ENCODE data around the gene MNT.

GRCh38 chr17:2450016-2450650 is 49.3 kb upstream of the MNT start:
- TF ChIP-seq CTCF (optimal IDR thresholded peaks at IDR 0.05 in 1 of 3, IDR thresholded peaks at IDR 0.05 in 1 of 3, conservative IDR thresholded peaks at IDR 0.05 in 1 of 3; ENCODE audit: extremely low read depth in 1 of 3, insufficient read depth in 2 of 3, low read length in 3 of 3) = no peak
- TF ChIP-seq EZH2 (IDR thresholded peaks at IDR 0.05; ENCODE audit: low read length) = no peak

Measured in keratinocyte (primary cell).